Measurements from ENCODE around the gene IL34.

DNA sequence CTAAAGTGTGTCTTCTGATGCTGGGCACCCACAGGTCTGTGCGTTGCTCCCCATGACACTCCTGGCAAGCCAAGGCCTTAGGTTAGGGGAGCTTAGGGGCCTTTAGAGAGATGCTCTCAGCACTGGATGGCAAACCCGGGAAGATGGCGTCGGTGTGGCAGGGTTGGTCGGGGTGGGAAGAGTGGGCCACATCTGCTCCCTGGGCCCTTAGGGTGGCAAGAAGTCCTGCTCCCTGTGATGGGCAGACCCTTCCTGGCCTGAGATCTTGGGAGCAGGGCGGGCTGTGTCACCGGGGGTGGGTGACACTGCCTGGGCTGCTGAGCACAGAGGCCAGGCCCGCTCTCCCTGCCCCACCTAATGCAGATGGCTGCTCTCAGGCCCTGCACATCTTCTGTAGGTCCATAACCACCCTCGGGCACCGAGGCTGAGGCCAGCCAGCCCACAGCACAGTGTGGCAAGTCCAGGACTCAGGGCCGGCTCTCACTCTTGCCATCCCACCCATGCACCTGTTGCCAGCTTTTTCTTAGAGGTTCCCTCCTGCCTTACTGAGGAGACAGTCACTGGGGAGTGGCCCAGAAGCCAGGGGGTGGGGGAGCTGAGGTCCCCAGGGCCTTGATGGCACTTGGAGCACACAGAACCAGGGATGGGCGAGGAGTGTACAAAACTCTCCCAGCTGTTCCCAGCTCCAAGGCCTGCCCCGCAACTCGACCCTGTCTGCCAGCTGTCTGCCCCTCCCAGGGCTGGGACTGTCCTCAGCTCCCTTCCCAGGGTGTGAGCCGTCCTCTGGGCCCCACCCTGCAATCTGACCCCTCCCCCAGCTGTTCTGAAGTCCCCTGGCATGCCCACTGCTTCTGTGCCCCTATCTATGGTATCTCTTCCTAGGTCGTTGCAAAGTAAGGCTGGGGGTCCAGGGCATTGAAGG lies 43.9 kb downstream of the IL34 start:
- TF ChIP-seq, protein P1, sequence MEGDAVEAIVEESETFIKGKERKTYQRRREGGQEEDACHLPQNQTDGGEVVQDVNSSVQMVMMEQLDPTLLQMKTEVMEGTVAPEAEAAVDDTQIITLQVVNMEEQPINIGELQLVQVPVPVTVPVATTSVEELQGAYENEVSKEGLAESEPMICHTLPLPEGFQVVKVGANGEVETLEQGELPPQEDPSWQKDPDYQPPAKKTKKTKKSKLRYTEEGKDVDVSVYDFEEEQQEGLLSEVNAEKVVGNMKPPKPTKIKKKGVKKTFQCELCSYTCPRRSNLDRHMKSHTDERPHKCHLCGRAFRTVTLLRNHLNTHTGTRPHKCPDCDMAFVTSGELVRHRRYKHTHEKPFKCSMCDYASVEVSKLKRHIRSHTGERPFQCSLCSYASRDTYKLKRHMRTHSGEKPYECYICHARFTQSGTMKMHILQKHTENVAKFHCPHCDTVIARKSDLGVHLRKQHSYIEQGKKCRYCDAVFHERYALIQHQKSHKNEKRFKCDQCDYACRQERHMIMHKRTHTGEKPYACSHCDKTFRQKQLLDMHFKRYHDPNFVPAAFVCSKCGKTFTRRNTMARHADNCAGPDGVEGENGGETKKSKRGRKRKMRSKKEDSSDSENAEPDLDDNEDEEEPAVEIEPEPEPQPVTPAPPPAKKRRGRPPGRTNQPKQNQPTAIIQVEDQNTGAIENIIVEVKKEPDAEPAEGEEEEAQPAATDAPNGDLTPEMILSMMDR (IDR thresholded peaks at IDR 0.05; ENCODE audit: low read length): no peak
- TF ChIP-seq EZH2phosphoT487 (IDR thresholded peaks at IDR 0.05; ENCODE audit: low read length): no peak
